C4-2B (cell line): ENCODE data around the gene CENPB.

Source experiments
- H3K27ac ChIP-seq: fragments of 450-650 bp; 2 replicates; pipeline ENCODE4 v1.5.1; 2017
- CTCF ChIP-seq: fragments of 450-650 bp; conservative IDR thresholded peaks from 2 replicates; pipeline ENCODE4 v1.5.1; 2017; ENCODE audit warnings: mild to moderate bottlenecking
- ZFX ChIP-seq: fragments of 450-650 bp; IDR thresholded peaks from 2 replicates; pipeline ENCODE4 v1.6.1; 2017

CENPB gene

DNA sequence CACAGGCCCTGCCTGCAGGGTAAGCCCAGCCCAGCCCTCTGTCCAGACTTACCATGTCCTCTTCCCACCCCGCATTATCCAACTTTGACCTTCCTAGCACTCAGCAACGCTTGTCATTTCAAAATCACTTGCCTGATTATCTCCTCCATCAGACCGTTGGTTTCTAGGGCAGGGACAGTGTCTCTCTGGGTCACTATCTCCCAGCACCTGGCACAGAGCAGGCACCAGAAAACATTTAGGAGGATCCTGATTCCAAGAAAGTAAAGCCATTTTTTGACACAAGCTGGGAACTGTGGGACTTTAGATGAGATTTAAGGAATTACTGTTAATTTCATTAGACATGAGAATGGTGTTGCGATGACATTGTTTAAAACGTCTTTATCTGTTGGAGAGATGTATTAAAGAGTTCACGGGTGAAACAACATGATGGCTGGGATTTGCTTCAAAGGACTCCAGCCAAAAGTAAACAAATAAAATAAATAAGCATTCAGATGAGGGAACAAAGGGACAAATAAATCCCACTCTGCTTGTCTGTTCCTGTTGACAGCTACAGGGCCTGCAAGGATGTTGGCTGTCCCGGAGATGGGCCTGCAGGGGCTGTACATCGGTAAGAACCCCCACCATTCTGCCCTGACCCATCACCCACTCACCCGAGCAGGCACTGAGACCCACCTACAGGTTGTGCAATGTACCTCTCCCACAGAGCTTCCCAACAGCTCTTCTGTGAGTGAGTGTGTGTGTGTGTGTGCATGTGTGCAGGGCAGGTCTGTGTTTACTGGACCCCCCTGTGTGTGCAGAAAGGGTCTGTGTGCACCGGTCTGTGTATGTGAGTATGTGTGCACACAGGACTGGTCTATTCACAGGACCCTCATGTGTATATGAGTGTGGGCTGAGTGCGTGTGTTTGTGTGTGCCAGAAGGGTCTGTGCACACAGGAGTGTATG lies 48.2 kb downstream of the CENPB start:
- TF ChIP-seq ZFX (no peak), CTCF (no peak)
- peak overlapping the region; percentile 51 for H3K27ac ChIP-seq

DNA sequence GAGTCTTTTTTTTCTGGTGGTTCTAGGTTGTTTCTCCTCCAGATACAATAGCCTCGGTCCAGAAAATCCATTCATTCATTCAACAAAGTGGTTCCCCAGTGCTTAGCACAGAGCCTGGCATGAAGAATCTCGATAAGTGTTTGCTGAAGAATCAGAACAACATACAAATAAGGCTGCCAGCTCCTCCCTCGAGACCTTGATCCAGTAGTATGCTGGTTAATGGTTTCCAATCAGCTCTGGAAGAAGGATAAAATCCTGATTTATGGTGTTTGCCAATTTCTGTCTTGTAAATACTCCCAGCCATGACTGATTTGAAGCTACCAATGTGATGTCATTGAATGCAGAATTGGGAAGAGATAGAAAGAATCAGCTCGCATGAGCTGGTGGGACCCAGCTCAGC lies 50.8 kb downstream of the CENPB start:
- H3K27ac ChIP-seq, result no peak overlapping the region
- TF ChIP-seq CTCF (no peak), ZFX (no peak)

DNA sequence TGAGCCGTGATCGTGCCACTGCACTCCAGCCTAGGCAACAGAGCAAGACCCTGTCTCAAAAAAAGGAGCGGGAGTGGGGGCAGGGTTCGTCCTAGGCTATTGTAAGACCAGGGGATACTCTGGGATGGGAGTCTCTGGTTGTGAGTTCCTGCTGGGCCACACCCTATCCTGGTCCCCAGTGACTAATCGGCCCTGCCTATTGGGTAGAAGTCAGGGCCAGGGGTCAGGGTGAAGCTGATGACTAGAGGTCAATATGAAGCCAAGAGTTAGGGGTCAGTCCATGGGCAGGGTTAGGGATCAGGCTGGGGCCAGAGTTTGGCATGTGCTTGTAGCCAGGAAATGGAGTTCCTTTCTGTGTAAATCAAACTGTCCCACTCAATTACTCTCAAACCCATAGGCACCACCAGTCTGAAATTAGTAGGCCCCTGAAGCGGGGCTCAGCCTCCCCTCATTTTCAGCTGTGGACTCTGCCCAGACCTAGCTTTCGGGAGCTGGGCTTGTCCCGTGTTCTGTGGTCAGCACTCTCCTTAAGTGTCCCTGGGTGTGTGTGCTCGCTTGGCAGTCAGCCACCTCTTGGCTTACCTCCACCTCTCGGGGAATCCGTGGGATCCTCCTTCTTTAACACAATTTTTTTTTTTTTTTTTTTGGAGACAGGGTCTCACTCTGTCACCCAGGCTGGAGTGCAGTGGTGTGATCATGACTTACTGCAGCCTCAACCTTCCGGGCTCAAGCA lies 52.3 kb downstream of the CENPB start:
- no peak overlapping the region for H3K27ac ChIP-seq
- TF ChIP-seq ZFX, result no peak
- no peak for TF ChIP-seq CTCF
